ENCODE results near the gene PTPRD. TPM values are rescaled to one million over a fixed set of nuclear protein-coding genes. Genes with fewer than 3 reads are reported as not detected.

Gene PTPRD
- total RNA-seq, 1 donor, result 26.3 TPM

DNA sequence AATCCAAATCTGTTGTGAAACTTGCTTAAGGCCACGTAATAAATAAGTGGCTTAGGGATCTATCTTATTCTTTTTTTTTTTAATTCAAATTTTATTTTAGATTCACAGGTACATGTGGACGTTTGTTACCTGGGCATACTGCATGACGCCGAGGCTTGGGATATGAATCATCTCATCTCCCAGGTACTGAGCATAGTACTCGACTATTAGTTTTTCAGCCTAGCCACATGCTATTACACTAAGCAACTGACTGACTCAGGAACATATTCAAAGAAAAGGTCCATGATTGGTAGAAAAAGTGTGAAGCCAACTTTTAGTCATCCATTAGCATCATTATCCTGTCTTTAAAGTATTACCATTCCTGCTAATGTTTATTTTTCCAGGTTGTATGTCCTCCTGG is 1709.7 kb downstream of the PTPRD start:
- TF ChIP-seq, protein P1, sequence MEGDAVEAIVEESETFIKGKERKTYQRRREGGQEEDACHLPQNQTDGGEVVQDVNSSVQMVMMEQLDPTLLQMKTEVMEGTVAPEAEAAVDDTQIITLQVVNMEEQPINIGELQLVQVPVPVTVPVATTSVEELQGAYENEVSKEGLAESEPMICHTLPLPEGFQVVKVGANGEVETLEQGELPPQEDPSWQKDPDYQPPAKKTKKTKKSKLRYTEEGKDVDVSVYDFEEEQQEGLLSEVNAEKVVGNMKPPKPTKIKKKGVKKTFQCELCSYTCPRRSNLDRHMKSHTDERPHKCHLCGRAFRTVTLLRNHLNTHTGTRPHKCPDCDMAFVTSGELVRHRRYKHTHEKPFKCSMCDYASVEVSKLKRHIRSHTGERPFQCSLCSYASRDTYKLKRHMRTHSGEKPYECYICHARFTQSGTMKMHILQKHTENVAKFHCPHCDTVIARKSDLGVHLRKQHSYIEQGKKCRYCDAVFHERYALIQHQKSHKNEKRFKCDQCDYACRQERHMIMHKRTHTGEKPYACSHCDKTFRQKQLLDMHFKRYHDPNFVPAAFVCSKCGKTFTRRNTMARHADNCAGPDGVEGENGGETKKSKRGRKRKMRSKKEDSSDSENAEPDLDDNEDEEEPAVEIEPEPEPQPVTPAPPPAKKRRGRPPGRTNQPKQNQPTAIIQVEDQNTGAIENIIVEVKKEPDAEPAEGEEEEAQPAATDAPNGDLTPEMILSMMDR (IDR thresholded peaks at IDR 0.05; ENCODE audit: insufficient read depth, low read depth, low read length), result no peak
- no peak overlapping the region for H3K4me3 ChIP-seq (ENCODE audit: low read depth, low read length)
- no peak for DNase-seq (ENCODE audit: low read depth)

DNA sequence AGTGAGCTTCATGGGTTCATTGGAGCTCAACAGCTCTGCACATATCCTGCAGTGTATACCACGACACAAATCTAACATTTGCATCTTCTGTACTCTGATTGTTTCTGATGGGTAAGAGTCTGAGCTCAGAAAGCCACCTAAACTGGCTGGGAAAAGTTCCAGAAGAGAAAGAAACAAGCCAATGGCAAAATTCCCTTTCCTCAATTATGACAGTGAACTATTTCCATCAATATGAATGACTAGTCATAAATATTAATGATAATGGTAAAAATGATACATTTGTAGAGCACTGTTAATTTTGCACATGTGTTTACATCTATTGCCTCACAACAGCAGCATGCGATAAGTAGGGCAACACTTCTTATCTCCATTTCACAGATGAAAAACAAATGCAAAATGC is 1711.7 kb downstream of the PTPRD start:
- no peak overlapping the region for H3K4me3 ChIP-seq (ENCODE audit: low read depth, low read length)
- TF ChIP-seq, protein P1 (IDR thresholded peaks at IDR 0.05; ENCODE audit: insufficient read depth, low read depth, low read length), result no peak
- DNase-seq (ENCODE audit: low read depth), result no peak

DNA sequence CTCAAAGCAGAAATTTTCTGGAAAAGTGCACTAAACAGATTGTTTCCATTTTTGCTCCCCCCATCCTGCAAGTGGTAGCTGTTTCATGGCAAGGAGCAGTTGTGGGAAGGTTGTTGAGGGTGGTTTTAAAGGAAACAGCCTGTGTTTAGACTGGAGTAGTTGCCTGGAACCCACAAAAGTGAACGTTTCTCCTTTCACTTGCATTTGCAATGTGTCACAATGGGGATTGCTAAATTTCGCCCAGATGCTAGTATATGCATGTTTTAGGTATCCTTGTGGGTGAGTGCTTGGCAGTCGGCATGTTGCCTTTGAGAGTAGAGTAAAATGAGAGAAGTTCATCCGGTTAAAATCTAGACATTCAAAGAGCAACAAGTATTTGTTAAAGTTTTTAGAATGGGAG is 1713.3 kb downstream of the PTPRD start:
- no peak for DNase-seq (ENCODE audit: low read depth)
- TF ChIP-seq, protein P1 (IDR thresholded peaks at IDR 0.05; ENCODE audit: insufficient read depth, low read depth, low read length), result no peak

DNA sequence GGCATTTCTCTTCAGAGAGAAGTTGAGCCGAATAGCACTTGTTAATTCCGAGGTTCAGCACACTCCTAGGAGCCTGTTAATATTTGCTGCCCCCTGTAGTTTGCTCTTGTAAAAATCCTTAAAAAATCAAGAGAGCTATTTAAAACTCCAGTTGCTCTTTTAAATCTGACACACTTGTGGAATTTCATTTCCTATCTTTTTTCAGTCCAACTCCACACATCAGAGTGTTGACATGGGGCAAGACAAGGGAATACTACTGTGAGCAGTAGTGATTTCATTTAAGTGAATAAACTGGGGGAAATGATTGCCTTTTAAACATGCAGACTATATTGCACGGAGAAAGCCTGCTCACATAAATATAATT is 1717.0 kb downstream of the PTPRD start:
- TF ChIP-seq, protein P1 (IDR thresholded peaks at IDR 0.05; ENCODE audit: insufficient read depth, low read depth, low read length), result peak; percentile 55
- peak; percentile 56 for DNase-seq (ENCODE audit: low read depth)
- no peak overlapping the region for H3K4me3 ChIP-seq (ENCODE audit: low read depth, low read length)

More for the DNA sequence above, 1713.3 kb downstream of the PTPRD start:
- H3K4me3 ChIP-seq (ENCODE audit: low read depth, low read length), result no peak overlapping the region

DNA sequence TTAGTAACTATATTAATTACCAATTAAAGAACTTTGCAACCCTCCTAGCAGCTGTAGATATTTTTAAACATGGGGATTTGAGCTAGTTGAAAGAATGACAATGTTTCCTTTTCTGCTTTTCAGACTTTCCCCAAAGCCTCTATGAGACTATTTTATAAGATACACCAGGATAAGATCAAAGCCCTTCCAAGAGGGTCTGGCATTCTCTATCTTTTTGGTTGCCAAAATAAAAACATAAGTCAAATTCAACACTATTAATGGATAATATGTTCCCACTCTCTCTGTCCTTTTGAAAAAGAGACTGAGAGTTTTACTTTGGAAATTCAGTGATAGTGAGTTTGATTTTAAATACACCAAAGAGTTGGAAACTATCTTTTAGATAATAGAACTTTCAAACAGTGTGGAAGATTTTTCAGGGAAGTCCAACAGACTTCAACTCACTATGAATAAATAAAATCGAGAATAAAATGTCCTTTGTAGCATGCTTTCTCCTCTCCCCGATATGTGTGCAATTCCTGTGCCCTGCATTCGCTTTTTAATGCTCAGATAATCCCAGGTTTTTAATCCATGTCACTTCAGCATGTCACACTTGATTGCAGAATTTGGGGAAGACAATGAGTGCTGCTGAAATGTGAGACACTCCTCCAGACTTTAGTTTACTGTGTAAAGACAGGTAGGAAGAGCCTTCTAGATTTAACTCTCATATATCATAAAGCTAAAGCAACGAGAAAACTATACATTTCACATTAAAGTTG is 1717.5 kb downstream of the PTPRD start:
- H3K4me3 ChIP-seq (ENCODE audit: low read depth, low read length), result no peak overlapping the region
- TF ChIP-seq, protein P1 (IDR thresholded peaks at IDR 0.05; ENCODE audit: insufficient read depth, low read depth, low read length), result no peak
- DNase-seq (ENCODE audit: low read depth), result no peak

DNA sequence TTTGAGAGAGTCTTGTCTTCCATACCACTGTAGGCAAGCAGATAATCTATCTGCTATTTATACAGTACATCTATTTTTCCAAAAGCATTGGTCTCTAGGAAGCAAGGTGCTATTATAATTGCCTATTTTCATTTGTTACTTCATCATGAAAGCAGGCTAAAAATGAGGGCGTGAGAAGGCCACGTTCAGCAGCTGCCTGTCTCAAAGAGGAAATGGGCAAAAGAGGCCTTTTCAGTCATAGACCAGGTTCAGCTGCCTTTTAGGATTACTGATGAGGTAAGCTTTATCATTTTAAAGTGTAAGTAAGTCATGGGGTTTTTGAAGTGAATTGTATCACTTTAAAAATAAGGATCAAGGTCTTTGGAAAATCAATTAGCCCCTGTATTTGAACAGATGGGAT is 1722.1 kb downstream of the PTPRD start:
- TF ChIP-seq, protein P1 (IDR thresholded peaks at IDR 0.05; ENCODE audit: insufficient read depth, low read depth, low read length), result no peak
- no peak for DNase-seq (ENCODE audit: low read depth)
- H3K4me3 ChIP-seq (ENCODE audit: low read depth, low read length), result no peak overlapping the region

DNA sequence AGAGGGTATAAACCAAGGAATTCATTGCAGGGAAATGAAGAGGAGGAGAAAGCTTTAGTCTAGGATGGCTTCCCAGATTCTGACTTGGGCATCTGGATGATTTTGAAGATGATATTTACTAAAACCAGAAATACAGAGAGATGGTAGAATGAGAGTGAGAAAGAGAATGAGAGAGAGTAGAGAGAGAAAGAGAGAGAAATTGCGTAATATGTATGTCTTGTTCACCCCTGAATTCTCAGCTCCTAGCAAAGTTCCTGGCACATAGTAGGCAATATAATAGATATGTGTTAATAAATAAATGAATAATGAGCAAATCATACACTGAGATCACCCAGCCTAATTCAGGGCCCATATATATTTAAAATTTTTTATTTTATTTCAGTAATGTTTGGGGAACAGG is 1723.7 kb downstream of the PTPRD start:
- no peak overlapping the region for H3K4me3 ChIP-seq (ENCODE audit: low read depth, low read length)
- TF ChIP-seq, protein P1 (IDR thresholded peaks at IDR 0.05; ENCODE audit: insufficient read depth, low read depth, low read length), result no peak
- no peak for DNase-seq (ENCODE audit: low read depth)

All from fibroblast of villous mesenchyme (primary cell).